GM12878 (cell line): ENCODE measurements around the gene DENR. TPM values are rescaled to one million over a fixed set of nuclear protein-coding genes. Genes with fewer than 3 reads are reported as not detected.

ENCODE experiments used
- ATAC-seq: fragments of 200-7000 bp; cut with Tn5 transposase; 3 replicates; pipeline ENCODE4 v1.9.1; 2020; ENCODE audit warnings: mild to moderate bottlenecking, moderate library complexity
- BruUV-seq: library from RNA; stranded (reverse); fragments of 400-500 nt; replicated peaks from 2 replicates; lab custom pipeline; 2021; lab: Mats Ljungman, UMichigan
- CTCF ChIA-PET: fragments of 300-600 bp; sonication (Branson Sonifier 250); formaldehyde crosslinking; extraction: SDS; loops from one replicate; lab custom pipeline; 2021; ENCODE audit warnings: inconsistent platforms; lab: Yijun Ruan, JAX
- POLR2A ChIA-PET: fragments of 350-600 bp; formaldehyde crosslinking; extraction: SDS; loops from one replicate; lab custom pipeline; 2021; ENCODE audit warnings: inconsistent platforms; lab: Charles Lee
- RAD21 ChIA-PET: fragments of 300-600 bp; sonication (Branson Sonifier 250); formaldehyde crosslinking; loops from one replicate; lab custom pipeline; 2023; ENCODE audit warnings: antibody characterized with exemption; ENCODE audit not compliant: unreplicated experiment; lab: Charles Lee
- SMC1A ChIA-PET: fragments of 300-600 bp; sonication (Branson Sonifier 250); formaldehyde crosslinking; loops from one replicate; lab custom pipeline; 2023; ENCODE audit not compliant: unreplicated experiment, uncharacterized antibody; lab: Charles Lee
- DNase-seq: peaks from one replicate; pipeline ENCODE4 v3.0.0-alpha.2; 2011; ENCODE audit warnings: low read depth, low spot score
- FAIRE-seq: peaks from 3 replicates; lab custom pipeline; 2011; peaks lifted over from hg19 to GRCh38; lab: Jason Lieb, UNC
- H2AFZ ChIP-seq: 2 replicates; pipeline ENCODE4 v1.6.0; 2011; ENCODE audit warnings: low read depth, low read length, control low read depth; ENCODE audit not compliant: control insufficient read depth
- H3K27ac ChIP-seq: 2 replicates; pipeline ENCODE4 v1.5.1; 2011; ENCODE audit warnings: control low read depth; ENCODE audit not compliant: control insufficient read depth, insufficient read depth
- H3K27me3 ChIP-seq, 2 experiments: replicated peaks in 1 of 2; 2 replicates each; pipeline versions ENCODE4 v1.6.0 to v1.6.1; 2011; ENCODE audit warnings: low read length in 1 of 2; ENCODE audit not compliant: control insufficient read depth in 2 of 2, insufficient read depth in 2 of 2
- H3K36me3 ChIP-seq, 2 experiments: 2 replicates each; pipeline ENCODE4 v1.5.1; 2011; ENCODE audit warnings: low read length in 1 of 2; ENCODE audit not compliant: control insufficient read depth in 2 of 2, insufficient read depth in 2 of 2
- H3K4me1 ChIP-seq: 2 replicates; pipeline ENCODE4 v1.6.1; 2011; ENCODE audit warnings: mild to moderate bottlenecking, low read length, moderate library complexity, mixed read lengths; ENCODE audit not compliant: control insufficient read depth, insufficient read depth
- H3K4me2 ChIP-seq: 2 replicates; pipeline ENCODE4 v1.6.0; 2011; ENCODE audit warnings: control low read depth; ENCODE audit not compliant: control insufficient read depth, insufficient read depth
- H3K4me3 ChIP-seq: fragments of 200-600 bp; sonication (generic); 2 replicates; pipeline ENCODE4 v1.5.1; 2016
- H3K79me2 ChIP-seq: 2 replicates; pipeline ENCODE4 v1.6.0; 2011; ENCODE audit warnings: low read length; ENCODE audit not compliant: control insufficient read depth, insufficient read depth
- H3K9ac ChIP-seq: 2 replicates; pipeline ENCODE4 v1.8.0; 2011; ENCODE audit warnings: low read length, control low read depth, mixed read lengths; ENCODE audit not compliant: control insufficient read depth, insufficient read depth
- H3K9me3 ChIP-seq: replicated peaks from 3 replicates; pipeline ENCODE4 v1.5.1; 2011; ENCODE audit warnings: mild to moderate bottlenecking, low read length; ENCODE audit not compliant: control insufficient read depth, insufficient read depth
- H4K20me1 ChIP-seq: 2 replicates; pipeline ENCODE4 v1.6.0; 2011; ENCODE audit not compliant: control insufficient read depth, insufficient read depth
- BCL3 ChIP-seq: IDR thresholded peaks from 2 replicates; pipeline ENCODE4 v1.6.1; 2011; ENCODE audit warnings: borderline replicate concordance, low read depth, mild to moderate bottlenecking, moderate library complexity, low read length; ENCODE audit not compliant: insufficient read depth, poor library complexity, severe bottlenecking
- EP300 ChIP-seq, 2 experiments: fragments of 150-350 bp in 1 of 2; IDR thresholded peaks; 2 replicates each; pipeline ENCODE4 v1.6.1; 2011 to 2012; ENCODE audit warnings: low read depth in 2 of 2, low read length in 2 of 2, borderline replicate concordance in 1 of 2, improper control_type of control experiment in 1 of 2, inconsistent platforms in 1 of 2; ENCODE audit not compliant: control insufficient read depth in 1 of 2
- MEF2B ChIP-seq: fragments of 450-650 bp; IDR thresholded peaks from 2 replicates; pipeline ENCODE4 v1.6.1; 2018; ENCODE audit warnings: mild to moderate bottlenecking, moderate library complexity; ENCODE audit not compliant: partially characterized antibody, poor library complexity, severe bottlenecking
- RELA ChIP-seq: fragments of 450-650 bp; IDR thresholded peaks from 2 replicates; pipeline ENCODE4 v1.8.0; 2014; ENCODE audit warnings: borderline replicate concordance; ENCODE audit not compliant: partially characterized antibody
- RELB ChIP-seq: fragments of 450-650 bp; IDR thresholded peaks from 2 replicates; pipeline ENCODE4 v1.6.1; 2017; ENCODE audit warnings: low read depth, mild to moderate bottlenecking, moderate library complexity
- SIN3A ChIP-seq: IDR thresholded peaks from 2 replicates; pipeline ENCODE4 v1.6.1; 2012; ENCODE audit warnings: low read depth, low read length, improper control_type of control experiment
- SUPT20H ChIP-seq: IDR thresholded peaks from 2 replicates; pipeline ENCODE4 v1.6.1; 2011; ENCODE audit warnings: low read depth, mild to moderate bottlenecking, low read length, moderate library complexity, borderline replicate concordance; ENCODE audit not compliant: control insufficient read depth
- ZNF384 ChIP-seq: IDR thresholded peaks from 2 replicates; pipeline ENCODE4 v1.6.1; 2012; ENCODE audit warnings: low read depth, mild to moderate bottlenecking, low read length, improper control_type of control experiment, borderline replicate concordance
- WGBS: methylation state at CpG from one replicate; pipeline ENCODE4 v1.1.6; 2016; ENCODE audit warnings: low lambda C conversion rate; ENCODE audit not compliant: insufficient replicate concordance, insufficient coverage; ENCODE audit errors: missing lambda C conversion rate; 5-methylcytosine and 5-hydroxymethylcytosine counted together
- in situ Hi-C: fragments of 300-500 bp; cut with MboI; formaldehyde crosslinking; loops from 9 replicates; pipeline ENCODE4 v1.14.3; 2018; ENCODE audit warnings: mixed read lengths
- intact Hi-C: fragments of 100-400 bp; cut with micrococcal nuclease; formaldehyde crosslinking; loops from one replicate; pipeline ENCODE4 v1.14.2; 2022; ENCODE audit not compliant: unreplicated experiment
- polyA plus RNA-seq, 11 experiments: library from polyadenylated mRNA; depleted of rRNA in 4 of 11; unstranded in 6 of 11; stranded (reverse) in 5 of 11; fragments of >200 nt; fragmentation: Nextera tagmentation in 4 of 11; fragmentation: Illumina TruSeq in 1 of 11; extraction: Ambion mirVana in 4 of 11; extraction: Trizol in 1 of 11; gene quantifications; 1 replicate in 1 of 11; 2 replicates in 10 of 11; pipeline versions ENCODE4 v1.2.1 to v1.2.3, GENCODE V29; 2011 to 2016; ENCODE audit warnings: inconsistent platforms in 2 of 11, missing spikeins in 2 of 11, low read depth in 1 of 11
- total RNA-seq, 4 experiments: library from RNA; depleted of rRNA in 3 of 4; stranded (reverse); fragments of >200 nt in 3 of 4; fragmentation: Illumina TruSeq in 1 of 4; extraction: Trizol in 1 of 4; gene quantifications; 2 replicates each; pipeline versions ENCODE4 v1.2.1 to v1.2.3, GENCODE V29; 2013 to 2021

DENR gene
- total and polyA plus RNA-seq, 10 of the 15 experiments (the other 5 are each of a cell fraction or from before 2014, with no cell fraction given), result 29.4 to 97.7 (median 58.3) TPM

GRCh38 chr12:122811777-122812176 lies 59.2 kb downstream of the DENR start:
- SMC1A ChIA-PET, result interaction anchor here (2.2 kb wide), 1 partner anchor 18 kb away, joined by 7 read pairs; no protein-coding TSS in a partner anchor
- no peaks in the 10 kb centered on the region for H4K20me1 ChIP-seq
- peak; percentile 7 for FAIRE-seq
- TF ChIP-seq ZNF384 (0 out of 2 replicates have a peak, but pooled peaks have one; percentile 9), RELA (no peak)
- no peak overlapping the region for H3K9ac ChIP-seq
- no peaks in the 10 kb centered on the region for H3K9me3 ChIP-seq
- H3K4me1 ChIP-seq, result peaks cover 16% of the 10 kb centered on the region
- intact Hi-C loops (no loop called here), in situ Hi-C loops (no loop called here)
- no peaks in the 10 kb centered on the region for H3K27me3 ChIP-seq
- no peak for ATAC-seq
- H3K36me3 ChIP-seq, result no peaks in the 10 kb centered on the region
- no peak overlapping the region for H3K4me3 ChIP-seq
- CTCF ChIA-PET, result no interaction called here
- POLR2A ChIA-PET, result interaction anchor here (0.7 kb wide), 1 partner anchor 296 kb away, joined by 4 read pairs; no protein-coding TSS in a partner anchor
- DNase-seq, result no peak
- no TSS peak for BruUV-seq
- H2AFZ ChIP-seq, result no peak overlapping the region
- no peak overlapping the region for H3K27ac ChIP-seq
- WGBS, result 35% methylated on average over 2 of the region's 3 CpGs
- no peaks in the 10 kb centered on the region for H3K79me2 ChIP-seq
- no peak overlapping the region for H3K4me2 ChIP-seq
- RAD21 ChIA-PET, result interaction anchor here (1.4 kb wide), 1 partner anchor 14 kb away, joined by 6 read pairs; no protein-coding TSS in a partner anchor

DNA sequence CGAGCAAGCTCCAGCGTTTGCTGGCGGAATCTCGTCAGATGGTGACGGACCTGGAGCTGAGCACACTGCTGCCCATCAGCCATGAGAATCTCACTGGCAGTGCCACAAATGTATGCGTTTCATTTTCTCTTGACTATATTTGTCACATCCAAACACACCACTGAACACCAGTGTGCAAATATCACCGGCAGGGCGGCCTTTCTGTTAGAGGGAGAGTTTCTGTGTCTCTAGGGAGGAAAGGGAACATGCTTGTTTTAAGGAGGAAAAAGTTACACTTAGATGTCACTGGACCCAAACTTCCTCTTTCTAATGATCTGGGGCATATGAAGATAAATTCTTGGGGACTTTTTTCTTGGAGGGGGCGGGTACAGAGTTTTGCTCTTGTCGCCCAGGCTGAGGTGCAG lies 60.7 kb downstream of the DENR start:
- DNase-seq (peak; percentile 49), FAIRE-seq (peak; percentile 69), ATAC-seq (peak; percentile 78)
- SMC1A ChIA-PET, result interaction anchor here (1.0 to 2.2 kb wide), 2 partner anchors 20 to 73 kb away, joined by 3 to 7 read pairs; no protein-coding TSS in a partner anchor
- no peaks in the 10 kb centered on the region for H3K36me3 ChIP-seq
- peak overlapping the region; percentile 45; the same call in 1 of the 2 replicates for H2AFZ ChIP-seq
- intact Hi-C loops, result no loop called here
- peak overlapping the region; percentile 40; the same call in 1 of the 2 replicates for H3K4me2 ChIP-seq
- H4K20me1 ChIP-seq, result no peaks in the 10 kb centered on the region
- H3K79me2 ChIP-seq, result no peaks in the 10 kb centered on the region
- in situ Hi-C loops, result no loop called here
- RAD21 ChIA-PET, result interaction anchor here (1.0 to 1.4 kb wide), 2 partner anchors 13 to 22 kb away, joined by 3 to 6 read pairs; partner anchors contain the start of gene HIP1R
- H3K27ac ChIP-seq, result no peak overlapping the region
- H3K4me3 ChIP-seq, result no peak overlapping the region
- WGBS, result 23% methylated on average over 10 of the region's 10 CpGs
- no peak overlapping the region for H3K9ac ChIP-seq
- CTCF ChIA-PET, result interaction anchor here (1.0 to 1.4 kb wide), 2 partner anchors 13 to 20 kb away, joined by 3 to 4 read pairs; no protein-coding TSS in a partner anchor
- H3K27me3 ChIP-seq, result no peaks in the 10 kb centered on the region
- POLR2A ChIA-PET, result no interaction called here
- no peaks in the 10 kb centered on the region for H3K9me3 ChIP-seq
- H3K4me1 ChIP-seq, result peaks cover 16% of the 10 kb centered on the region
- no TSS peak for BruUV-seq
- no peak for TF ChIP-seq SIN3A
- TF ChIP-seq MEF2B, result peak; percentile 80
- no peak for TF ChIP-seq RELB
- 0 out of 4 replicates have a peak, but pooled peaks of 1 of the 2 experiments have one; percentile 26 for TF ChIP-seq EP300 (IDR thresholded peaks at IDR 0.05; ENCODE audit: borderline replicate concordance in 1 of 2, control insufficient read depth in 1 of 2, low read depth in 2 of 2, low read length in 2 of 2)
- no peak for TF ChIP-seq SUPT20H
- no peak for TF ChIP-seq BCL3
